Endothelial cell (in vitro differentiated cells): ENCODE measurements around the gene FN1. TPM values are rescaled to one million over a fixed set of nuclear protein-coding genes. Genes with fewer than 3 reads are reported as not detected.

ENCODE experiments used
- DNase-seq: peaks from one replicate; pipeline ENCODE4 v3.0.0; 2021; ENCODE audit warnings: low spot score
- H3K27ac Mint-ChIP-seq: one replicate; pipeline ENCODE4 v1.8.0; 2021; ENCODE audit warnings: mixed read lengths, inconsistent platforms; ENCODE audit not compliant: unreplicated experiment
- H3K27me3 Mint-ChIP-seq: one replicate; pipeline ENCODE4 v1.8.0; 2021; ENCODE audit warnings: mild to moderate bottlenecking, moderate library complexity, mixed read lengths, inconsistent platforms; ENCODE audit not compliant: unreplicated experiment
- H3K36me3 Mint-ChIP-seq: one replicate; pipeline ENCODE4 v1.8.0; 2021; ENCODE audit warnings: mild to moderate bottlenecking, low read depth, mixed read lengths, inconsistent platforms; ENCODE audit not compliant: unreplicated experiment
- H3K4me1 Mint-ChIP-seq: one replicate; pipeline ENCODE4 v1.8.0; 2021; ENCODE audit warnings: mild to moderate bottlenecking, mixed read lengths, inconsistent platforms; ENCODE audit not compliant: unreplicated experiment
- H3K4me3 Mint-ChIP-seq: one replicate; pipeline ENCODE4 v1.8.0; 2021; ENCODE audit warnings: mild to moderate bottlenecking, mixed read lengths, inconsistent platforms; ENCODE audit not compliant: unreplicated experiment
- H3K9me3 Mint-ChIP-seq: one replicate; pipeline ENCODE4 v1.8.0; 2021; ENCODE audit warnings: mixed read lengths, inconsistent platforms; ENCODE audit not compliant: unreplicated experiment
- long read RNA-seq: library from polyadenylated mRNA; unstranded; transcript quantifications from one replicate; pipeline ENCODE4 v2.0.0, GENCODE V29; 2020; ENCODE audit not compliant: unreplicated experiment
- total RNA-seq: library from RNA; stranded (reverse); fragmentation: NEBNext Ultra II Directional; extraction: Animal tissue kit (Norgen Biotek cat#: 25700); gene quantifications from one replicate; pipeline ENCODE4 v1.2.1, GENCODE V29; 2021; ENCODE audit not compliant: unreplicated experiment
- TF ChIP-seq, protein P1 (sequence below): fragments of 200-600 bp; sonication (generic); IDR thresholded peaks from one replicate; pipeline ENCODE4 v1.5.0; 2021; ENCODE audit warnings: antibody characterized with exemption; ENCODE audit not compliant: unreplicated experiment

FN1 gene
- total RNA-seq = 1,159 TPM
- long read RNA-seq, partial matches to known transcripts = 48 of 53 reads
- long read RNA-seq, other reads (novel, unspliced or antisense) = 2 of 53 reads

DNA sequence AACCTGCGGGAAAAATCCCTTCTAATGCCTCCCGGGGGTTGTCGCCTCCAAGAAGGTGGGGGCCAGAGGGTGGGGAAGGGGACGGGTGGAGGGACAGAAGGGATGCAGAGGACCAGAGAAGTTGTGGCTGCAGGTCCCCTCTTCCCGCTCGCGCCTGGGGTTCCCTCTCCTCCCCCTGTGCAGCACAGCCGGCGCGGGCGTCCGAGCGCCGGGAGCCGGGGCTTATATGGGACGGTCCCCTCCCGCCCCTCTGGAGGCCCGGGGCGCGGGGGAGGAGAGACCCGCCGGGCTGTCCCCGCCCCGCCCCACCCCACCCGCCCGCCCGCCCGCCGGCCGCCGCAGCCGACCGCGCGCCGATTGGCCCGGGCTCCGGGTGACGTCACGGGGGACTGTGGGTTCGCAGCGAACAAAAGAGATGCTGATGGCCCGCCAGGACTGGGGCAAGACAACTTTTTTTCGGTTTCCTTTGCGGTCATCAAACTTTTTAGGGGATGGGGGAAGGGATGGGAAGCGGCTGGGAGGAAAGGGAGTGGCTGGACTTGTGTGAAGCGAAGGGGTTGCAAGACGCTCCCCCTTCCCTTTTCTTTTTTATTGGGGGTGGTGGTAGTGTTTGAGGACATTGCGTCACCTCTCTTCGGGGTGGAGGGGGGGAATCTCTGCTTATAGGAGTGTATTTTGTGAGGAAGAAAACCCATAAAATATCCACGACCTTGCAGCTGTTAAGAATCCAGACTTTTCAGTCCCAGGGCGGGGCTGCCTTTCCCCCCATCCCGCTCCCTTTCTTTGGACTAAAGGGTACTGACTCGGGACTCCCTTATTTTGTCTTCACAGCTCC lies at the start of gene FN1:
FN1 (minus strand) TSS at position 199 of the 835 bp plus-strand sequence. CDS start 266 bp downstream, outside the sequence.
- Mint-ChIP-seq H3K27me3 (peaks cover 9% of the 10 kb centered on the region), H3K4me1 (peaks cover 48% of the 10 kb centered on the region), H3K36me3 (peaks cover 24% of the 10 kb centered on the region), H3K4me3 (peak within 1 kb of the TSS; percentile 98), H3K9me3 (no peaks in the 10 kb centered on the region), H3K27ac (peak within 1 kb of the TSS; percentile 98)
- TF ChIP-seq, protein P1, sequence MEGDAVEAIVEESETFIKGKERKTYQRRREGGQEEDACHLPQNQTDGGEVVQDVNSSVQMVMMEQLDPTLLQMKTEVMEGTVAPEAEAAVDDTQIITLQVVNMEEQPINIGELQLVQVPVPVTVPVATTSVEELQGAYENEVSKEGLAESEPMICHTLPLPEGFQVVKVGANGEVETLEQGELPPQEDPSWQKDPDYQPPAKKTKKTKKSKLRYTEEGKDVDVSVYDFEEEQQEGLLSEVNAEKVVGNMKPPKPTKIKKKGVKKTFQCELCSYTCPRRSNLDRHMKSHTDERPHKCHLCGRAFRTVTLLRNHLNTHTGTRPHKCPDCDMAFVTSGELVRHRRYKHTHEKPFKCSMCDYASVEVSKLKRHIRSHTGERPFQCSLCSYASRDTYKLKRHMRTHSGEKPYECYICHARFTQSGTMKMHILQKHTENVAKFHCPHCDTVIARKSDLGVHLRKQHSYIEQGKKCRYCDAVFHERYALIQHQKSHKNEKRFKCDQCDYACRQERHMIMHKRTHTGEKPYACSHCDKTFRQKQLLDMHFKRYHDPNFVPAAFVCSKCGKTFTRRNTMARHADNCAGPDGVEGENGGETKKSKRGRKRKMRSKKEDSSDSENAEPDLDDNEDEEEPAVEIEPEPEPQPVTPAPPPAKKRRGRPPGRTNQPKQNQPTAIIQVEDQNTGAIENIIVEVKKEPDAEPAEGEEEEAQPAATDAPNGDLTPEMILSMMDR = no peak
- peak; percentile 90 for DNase-seq

DNA sequence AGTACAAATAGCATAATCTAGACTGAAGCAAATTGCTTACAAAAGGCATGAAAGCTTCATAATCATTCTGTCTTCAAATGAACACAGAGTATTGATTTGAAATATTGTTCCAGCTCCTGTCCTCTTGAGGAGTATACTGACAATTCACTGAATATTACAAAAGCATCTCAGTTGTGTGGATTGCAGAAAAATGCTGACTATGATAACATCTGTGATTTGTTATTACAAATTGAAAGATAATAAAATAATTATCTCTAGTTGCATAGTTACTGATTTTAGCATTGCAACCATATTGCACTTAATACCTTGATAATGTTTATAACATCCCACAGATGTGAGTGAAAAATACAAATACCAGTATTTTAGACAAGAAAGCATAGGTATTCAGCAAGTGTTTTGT lies 49.2 kb upstream of the FN1 start:
- peaks cover 7% of the 10 kb centered on the region for H3K4me1 Mint-ChIP-seq
- H3K27me3 Mint-ChIP-seq = no peaks in the 10 kb centered on the region
- no peaks in the 10 kb centered on the region for H3K9me3 Mint-ChIP-seq
- TF ChIP-seq, protein P1 = no peak
- H3K36me3 Mint-ChIP-seq = no peaks in the 10 kb centered on the region
- H3K4me3 Mint-ChIP-seq = no peak overlapping the region
- no peak for DNase-seq
- no peak overlapping the region for H3K27ac Mint-ChIP-seq

DNA sequence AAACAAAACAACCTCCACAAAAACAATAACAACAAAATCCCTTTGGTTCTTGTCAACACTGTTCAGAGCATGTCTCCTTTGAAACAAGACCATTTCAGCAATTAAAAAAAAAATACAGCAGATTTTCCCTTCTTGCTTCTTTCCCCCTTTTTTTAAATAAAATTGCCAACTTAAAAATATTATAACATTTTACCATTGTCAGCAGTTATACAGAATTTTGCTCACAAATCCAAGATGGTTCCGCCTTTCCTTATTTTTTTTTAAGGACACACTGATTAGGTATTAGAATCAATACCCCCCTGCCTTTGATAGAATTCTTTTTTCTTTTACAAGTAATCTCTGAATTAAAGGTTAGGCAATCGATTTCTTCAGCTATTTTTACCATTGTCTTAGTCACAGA lies 48.7 kb upstream of the FN1 start:
- peaks cover 12% of the 10 kb centered on the region for H3K4me1 Mint-ChIP-seq
- H3K36me3 Mint-ChIP-seq = no peaks in the 10 kb centered on the region
- no peak overlapping the region for H3K27ac Mint-ChIP-seq
- TF ChIP-seq, protein P1 = no peak
- no peak for DNase-seq
- H3K4me3 Mint-ChIP-seq = no peak overlapping the region
- no peaks in the 10 kb centered on the region for H3K9me3 Mint-ChIP-seq
- no peaks in the 10 kb centered on the region for H3K27me3 Mint-ChIP-seq

DNA sequence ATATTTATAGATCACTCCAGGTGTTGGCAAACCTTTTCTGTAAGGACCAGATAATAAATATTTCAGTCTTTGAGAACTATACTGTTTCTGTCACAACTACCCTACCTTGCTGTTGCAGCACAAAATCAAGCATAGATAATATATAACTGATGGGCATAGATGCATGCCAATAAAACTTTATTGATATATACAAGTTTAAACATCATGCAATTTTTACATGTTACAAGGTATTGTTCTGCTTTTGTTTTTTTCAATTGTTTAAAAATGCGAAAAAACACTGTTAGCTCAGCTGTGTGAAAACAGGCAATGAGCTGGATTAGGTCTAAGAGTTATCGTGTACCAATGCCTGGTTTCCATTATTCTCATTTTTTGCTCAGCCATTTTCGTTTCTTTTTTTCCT lies 47.6 kb upstream of the FN1 start:
- no peaks in the 10 kb centered on the region for H3K36me3 Mint-ChIP-seq
- TF ChIP-seq, protein P1 = no peak
- H3K9me3 Mint-ChIP-seq = no peaks in the 10 kb centered on the region
- H3K4me3 Mint-ChIP-seq = no peak overlapping the region
- H3K27ac Mint-ChIP-seq = no peak overlapping the region
- peaks cover 17% of the 10 kb centered on the region for H3K4me1 Mint-ChIP-seq
- no peaks in the 10 kb centered on the region for H3K27me3 Mint-ChIP-seq
- no peak for DNase-seq
